Activated T-helper 2 cell treated with anti-CD3 and anti-CD28 coated beads, Interferon-gamma antibody, Interleukin-2, Interleukin-4, amounts not matched to agents 10 μg/mL and 5 μg/mL and 100 μg/mL, durations not matched to agents 14 hours and 24 hours and 36 hours (primary cell): ENCODE results near the gene KLF11. TPM values are rescaled to one million over a fixed set of nuclear protein-coding genes. Genes with fewer than 3 reads are reported as not detected.

Source experiments
- DNase-seq: peaks from one replicate; pipeline ENCODE4 v3.0.0; 2021; ENCODE audit warnings: low spot score
- H3K27ac Mint-ChIP-seq: one replicate; pipeline ENCODE4 v1.8.0; 2021; ENCODE audit warnings: mixed read lengths
- H3K27me3 Mint-ChIP-seq: one replicate; pipeline ENCODE4 v1.8.0; 2021; ENCODE audit warnings: low read depth, mixed read lengths
- H3K36me3 Mint-ChIP-seq: one replicate; pipeline ENCODE4 v1.8.0; 2021; ENCODE audit warnings: low read depth, mixed read lengths
- H3K4me1 Mint-ChIP-seq: one replicate; pipeline ENCODE4 v1.8.0; 2021; ENCODE audit warnings: low read depth, mixed read lengths
- H3K4me3 Mint-ChIP-seq: one replicate; pipeline ENCODE4 v1.8.0; 2021; ENCODE audit warnings: low read depth, mild to moderate bottlenecking, moderate library complexity, mixed read lengths
- H3K9me3 Mint-ChIP-seq: one replicate; pipeline ENCODE4 v1.8.0; 2021; ENCODE audit warnings: mixed read lengths
- intact Hi-C: fragments of 100-400 bp; cut with micrococcal nuclease; formaldehyde crosslinking; loops from one replicate; pipeline ENCODE4 v1.15.1; 2023
- total RNA-seq: library from RNA; stranded (reverse); gene quantifications from 2 replicates; pipeline ENCODE4 v1.2.3, GENCODE V29; 2022

The KLF11 gene
- total RNA-seq, 1 donor from 2014 or later: 7.9 TPM

DNA sequence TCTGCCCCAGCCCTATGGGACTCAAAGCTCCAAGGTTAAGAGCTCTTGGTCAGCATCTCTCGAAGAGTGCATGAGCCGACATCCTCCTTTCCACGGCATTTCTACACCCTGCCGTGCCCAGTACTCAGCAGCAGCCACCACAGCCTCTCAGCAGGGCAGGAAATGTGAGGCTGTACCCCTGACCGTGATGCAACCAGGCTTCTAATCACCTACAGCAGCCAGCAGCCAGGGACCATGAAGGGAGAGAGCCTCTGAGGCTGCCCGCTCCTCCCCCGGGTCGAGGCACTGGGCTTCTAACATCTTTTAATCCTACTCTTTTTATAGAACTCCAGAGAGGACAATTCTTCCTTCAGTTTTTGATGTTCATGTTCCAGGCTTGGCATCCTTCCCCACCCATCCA lies 30.4 kb downstream of the KLF11 start:
- no peaks in the 10 kb centered on the region for H3K36me3 Mint-ChIP-seq

GRCh38 chr2:10075101-10075500 lies 31.8 kb downstream of the KLF11 start:
- H3K27ac Mint-ChIP-seq: no peak overlapping the region
- no peaks in the 10 kb centered on the region for H3K9me3 Mint-ChIP-seq
- H3K27me3 Mint-ChIP-seq: peaks cover 58% of the 10 kb centered on the region
- peaks cover 18% of the 10 kb centered on the region for H3K4me1 Mint-ChIP-seq
- intact Hi-C loops: no loop called here
- peaks cover 3% of the 10 kb centered on the region for H3K36me3 Mint-ChIP-seq
- DNase-seq: no peak
- no peak overlapping the region for H3K4me3 Mint-ChIP-seq

More for the DNA sequence above, 30.4 kb downstream of the KLF11 start:
- Mint-ChIP-seq H3K27me3 (peaks cover 52% of the 10 kb centered on the region), H3K9me3 (no peaks in the 10 kb centered on the region), H3K4me1 (peaks cover 12% of the 10 kb centered on the region), H3K27ac (no peak overlapping the region), H3K4me3 (no peak overlapping the region)
- intact Hi-C loops: loop anchor here (2.0 kb wide), 1 partner anchor 45 kb away; no protein-coding TSS in a partner anchor
- no peak for DNase-seq

- peaks cover 58% of the 10 kb centered on the region for H3K27me3 Mint-ChIP-seq
- H3K4me1 Mint-ChIP-seq: peaks cover 18% of the 10 kb centered on the region
- intact Hi-C loops: no loop called here
- H3K4me3 Mint-ChIP-seq: no peak overlapping the region
- H3K36me3 Mint-ChIP-seq: peaks cover 3% of the 10 kb centered on the region
- H3K9me3 Mint-ChIP-seq: no peaks in the 10 kb centered on the region
- no peak overlapping the region for H3K27ac Mint-ChIP-seq
- DNase-seq: no peak
Measured at GRCh38 chr2:10075571-10076209, 32.3 kb downstream of the KLF11 start.

DNA sequence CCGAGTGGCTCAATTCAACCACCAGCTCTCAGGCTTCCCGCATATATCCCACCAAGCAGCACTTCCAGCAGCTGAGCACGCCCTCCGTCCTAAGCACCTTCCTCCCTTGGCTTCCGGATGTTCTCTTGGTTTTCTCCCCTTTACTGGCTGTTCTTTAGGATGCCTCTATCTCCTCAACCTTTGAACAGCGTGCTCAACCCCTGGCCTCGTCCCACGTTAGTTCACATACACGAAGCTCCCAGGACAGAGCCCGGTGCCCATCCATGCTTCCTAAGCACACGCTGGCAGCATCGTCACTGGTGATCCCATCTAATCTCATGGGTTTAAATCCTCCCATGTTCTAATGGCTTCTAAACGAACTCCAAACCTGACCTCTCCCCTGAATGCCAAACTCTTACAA lies 33.2 kb downstream of the KLF11 start:
- no peaks in the 10 kb centered on the region for H3K9me3 Mint-ChIP-seq
- H3K4me3 Mint-ChIP-seq: no peak overlapping the region
- intact Hi-C loops: no loop called here

DNA sequence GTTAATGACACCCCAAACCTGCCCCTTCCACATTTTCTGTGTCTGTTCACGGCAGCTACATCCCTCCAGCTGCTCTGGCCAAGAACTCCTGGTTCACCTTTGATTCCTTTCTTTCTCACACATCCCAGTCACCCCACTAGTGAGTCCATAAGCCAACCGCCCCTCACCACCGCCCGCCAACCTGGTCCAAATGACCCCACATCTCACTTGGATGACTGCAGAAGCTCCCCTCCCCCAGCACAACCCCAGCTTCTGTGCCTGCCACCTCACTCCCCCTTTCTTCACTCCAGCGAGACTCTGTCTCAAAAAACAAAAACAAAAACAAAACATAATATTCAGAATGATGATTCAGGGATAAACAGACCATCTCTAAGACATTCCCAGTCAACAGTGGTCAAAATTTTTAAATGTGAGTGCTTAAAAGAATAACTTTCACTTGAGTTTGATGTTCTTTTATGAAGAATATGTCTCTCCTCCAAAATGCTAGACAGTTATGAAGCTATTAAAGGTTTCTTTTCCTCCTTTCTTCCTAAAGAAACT lies 33.7 kb downstream of the KLF11 start:
- Mint-ChIP-seq H3K36me3 (peaks cover 3% of the 10 kb centered on the region), H3K9me3 (no peaks in the 10 kb centered on the region), H3K4me1 (peaks cover 23% of the 10 kb centered on the region), H3K4me3 (no peak overlapping the region), H3K27me3 (peaks cover 64% of the 10 kb centered on the region), H3K27ac (no peak overlapping the region)
- intact Hi-C loops: no loop called here
- DNase-seq: no peak

More for the DNA sequence above, 33.2 kb downstream of the KLF11 start:
- Mint-ChIP-seq H3K36me3 (peaks cover 3% of the 10 kb centered on the region), H3K27me3 (peaks cover 61% of the 10 kb centered on the region), H3K27ac (no peak overlapping the region), H3K4me1 (peaks cover 23% of the 10 kb centered on the region)
- DNase-seq: no peak

- Mint-ChIP-seq H3K27me3 (peaks cover 66% of the 10 kb centered on the region), H3K27ac (no peak overlapping the region), H3K4me3 (no peak overlapping the region), H3K9me3 (no peaks in the 10 kb centered on the region), H3K36me3 (peaks cover 3% of the 10 kb centered on the region), H3K4me1 (peaks cover 19% of the 10 kb centered on the region)
- DNase-seq: no peak
- intact Hi-C loops: no loop called here
Measured at GRCh38 chr2:10078001-10078400, 34.7 kb downstream of the KLF11 start.

DNA sequence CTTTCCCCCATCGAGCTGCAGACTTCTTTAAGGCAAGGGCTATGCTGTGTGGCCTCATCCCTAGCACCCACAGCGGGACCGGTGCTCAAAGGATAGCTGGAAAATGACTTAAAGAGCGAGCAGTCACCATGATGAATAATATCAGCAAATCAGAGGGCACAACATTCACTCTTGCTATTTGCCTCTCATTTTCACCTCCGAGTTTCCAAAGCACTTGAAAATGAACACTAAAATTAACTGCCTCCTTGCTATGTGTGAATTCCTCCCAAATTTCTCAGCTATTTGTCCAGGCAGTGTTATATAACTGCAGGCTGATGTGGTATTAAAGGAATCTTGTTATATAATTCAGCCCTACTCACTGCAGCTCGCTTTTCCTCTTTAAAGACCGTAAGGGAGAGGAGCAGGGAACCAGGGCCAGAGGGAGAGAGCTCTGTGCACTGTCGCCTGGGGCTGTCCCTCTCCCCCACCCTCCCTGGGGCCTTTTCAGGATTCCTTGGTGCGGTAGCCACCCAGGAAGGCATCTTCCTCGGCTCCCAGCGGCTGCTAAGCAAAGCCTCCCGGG lies 35.4 kb downstream of the KLF11 start:
- DNase-seq: no peak
- H3K9me3 Mint-ChIP-seq: no peaks in the 10 kb centered on the region
- peaks cover 3% of the 10 kb centered on the region for H3K36me3 Mint-ChIP-seq
- H3K4me1 Mint-ChIP-seq: peaks cover 23% of the 10 kb centered on the region
- peaks cover 69% of the 10 kb centered on the region for H3K27me3 Mint-ChIP-seq
- intact Hi-C loops: no loop called here
- peak overlapping the region; percentile 81 for H3K4me3 Mint-ChIP-seq
- H3K27ac Mint-ChIP-seq: peak overlapping the region; percentile 46

DNA sequence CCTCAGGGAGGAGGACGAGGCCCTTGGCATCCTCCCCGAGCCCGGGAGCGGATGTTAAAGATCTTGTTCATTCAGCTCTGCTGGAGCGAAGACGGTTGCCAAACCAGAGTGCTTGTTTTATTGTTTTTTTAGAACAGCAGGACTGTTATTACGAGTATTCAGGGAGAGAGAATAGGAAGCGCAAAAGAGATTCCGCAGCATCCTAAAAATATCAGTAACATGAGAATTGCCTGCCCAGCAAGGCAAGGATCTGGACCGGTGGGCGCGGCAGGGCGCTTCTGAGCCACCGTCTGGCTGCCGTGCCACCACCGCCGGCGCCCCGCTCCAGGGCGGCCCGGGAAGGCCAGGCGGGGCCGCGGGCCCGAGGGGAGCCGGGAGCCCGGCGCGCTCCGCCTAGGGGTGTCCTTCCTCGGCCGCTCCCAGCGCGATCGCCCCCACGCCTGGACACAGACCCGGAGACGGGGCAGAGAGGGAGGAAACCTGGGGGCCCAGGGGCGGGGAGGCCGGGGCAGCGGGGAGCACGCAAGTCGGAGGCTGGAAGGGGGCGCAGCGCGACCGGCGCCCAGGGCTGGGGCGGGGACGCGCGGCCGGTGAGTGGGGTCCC lies 36.0 kb downstream of the KLF11 start:
- DNase-seq: no peak
- peak overlapping the region; percentile 46 for H3K27ac Mint-ChIP-seq

DNA sequence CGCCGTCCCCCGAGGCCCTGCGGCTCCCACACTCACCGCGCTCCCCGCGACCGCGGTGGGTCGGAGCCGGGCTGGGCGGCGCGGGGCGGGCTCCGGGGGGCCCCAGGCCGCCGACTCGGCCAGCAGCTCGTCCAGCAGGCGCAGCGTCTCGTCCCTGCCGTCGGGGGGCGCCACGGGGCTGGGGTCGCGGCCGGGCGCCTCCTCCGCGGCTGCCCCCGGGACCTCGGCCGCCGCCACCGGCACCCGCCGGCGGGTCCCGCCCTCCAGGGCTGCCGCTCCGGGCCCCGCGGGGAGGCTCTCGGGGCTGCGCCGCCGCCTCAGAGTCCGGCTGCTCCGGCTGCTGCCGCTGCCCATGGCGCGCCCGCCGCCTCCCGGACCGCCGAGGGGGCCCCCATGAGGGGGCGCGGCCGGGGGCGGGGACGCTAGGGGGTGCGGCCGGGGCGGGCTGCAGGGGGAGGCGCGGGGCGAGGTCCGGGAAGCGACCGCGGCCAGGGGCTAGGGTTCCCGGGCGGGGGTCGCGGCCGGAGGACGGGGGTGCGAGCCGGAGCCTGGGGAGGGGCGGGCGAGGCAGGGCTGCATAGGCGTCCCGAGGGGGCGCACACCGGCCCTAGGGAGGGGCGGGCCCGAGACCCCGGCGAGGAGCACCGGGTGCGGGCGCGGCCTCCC lies 36.7 kb downstream of the KLF11 start, which contains the start of gene CYS1:
Gene CYS1 (minus strand): TSS at position 542 of the 666 bp plus-strand sequence. CDS start 188 bp downstream, at position 354.
- Mint-ChIP-seq H3K9me3 (no peaks in the 10 kb centered on the region), H3K36me3 (peaks cover 3% of the 10 kb centered on the region), H3K27ac (peak within 1 kb of the TSS; percentile 46), H3K4me3 (peak within 1 kb of the TSS; percentile 81), H3K4me1 (peaks cover 29% of the 10 kb centered on the region), H3K27me3 (peaks cover 67% of the 10 kb centered on the region)
- DNase-seq: no peak
- intact Hi-C loops: loop anchor here (2.0 kb wide), 1 partner anchor 45 kb away; no protein-coding TSS in a partner anchor

More for the DNA sequence above, 36.0 kb downstream of the KLF11 start:
- Mint-ChIP-seq H3K36me3 (peaks cover 3% of the 10 kb centered on the region), H3K9me3 (no peaks in the 10 kb centered on the region), H3K27me3 (peaks cover 68% of the 10 kb centered on the region), H3K4me1 (peaks cover 27% of the 10 kb centered on the region), H3K4me3 (peak overlapping the region; percentile 81)
- intact Hi-C loops: no loop called here

GRCh38 chr2:10080536-10081304 lies 37.4 kb downstream of the KLF11 start:
- no peak overlapping the region for H3K27ac Mint-ChIP-seq
- peaks cover 3% of the 10 kb centered on the region for H3K36me3 Mint-ChIP-seq
- peak overlapping the region; percentile 71 for H3K4me3 Mint-ChIP-seq
- no peak for DNase-seq
- intact Hi-C loops: loop anchor here (2.0 kb wide), 1 partner anchor 44 kb away; no protein-coding TSS in a partner anchor
- H3K27me3 Mint-ChIP-seq: peaks cover 62% of the 10 kb centered on the region
- no peaks in the 10 kb centered on the region for H3K9me3 Mint-ChIP-seq
- H3K4me1 Mint-ChIP-seq: peaks cover 29% of the 10 kb centered on the region

DNA sequence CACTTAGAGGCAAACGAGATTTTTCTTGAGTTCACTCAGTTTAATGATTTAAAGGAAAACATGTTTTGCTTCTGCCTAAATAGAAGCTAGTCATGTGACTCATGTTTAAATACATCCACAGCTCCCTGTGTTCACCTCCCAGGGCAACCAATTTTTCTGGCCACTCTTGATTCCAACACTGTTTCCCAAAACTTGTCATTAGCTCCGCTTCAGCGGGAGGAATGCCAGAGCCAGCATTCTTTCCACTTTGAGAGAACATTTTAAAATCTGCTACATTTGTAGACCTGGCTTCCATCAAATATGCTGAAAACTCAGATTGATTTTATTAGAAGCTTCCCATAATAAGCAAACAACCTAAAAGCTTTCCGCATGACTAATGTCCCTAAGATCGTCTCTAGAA lies 39.7 kb downstream of the KLF11 start:
- H3K36me3 Mint-ChIP-seq: peaks cover 3% of the 10 kb centered on the region
- peaks cover 26% of the 10 kb centered on the region for H3K4me1 Mint-ChIP-seq
- H3K9me3 Mint-ChIP-seq: no peaks in the 10 kb centered on the region
- no peak overlapping the region for H3K27ac Mint-ChIP-seq
- H3K27me3 Mint-ChIP-seq: peaks cover 55% of the 10 kb centered on the region
- no peak overlapping the region for H3K4me3 Mint-ChIP-seq
- intact Hi-C loops: no loop called here
- DNase-seq: no peak

DNA sequence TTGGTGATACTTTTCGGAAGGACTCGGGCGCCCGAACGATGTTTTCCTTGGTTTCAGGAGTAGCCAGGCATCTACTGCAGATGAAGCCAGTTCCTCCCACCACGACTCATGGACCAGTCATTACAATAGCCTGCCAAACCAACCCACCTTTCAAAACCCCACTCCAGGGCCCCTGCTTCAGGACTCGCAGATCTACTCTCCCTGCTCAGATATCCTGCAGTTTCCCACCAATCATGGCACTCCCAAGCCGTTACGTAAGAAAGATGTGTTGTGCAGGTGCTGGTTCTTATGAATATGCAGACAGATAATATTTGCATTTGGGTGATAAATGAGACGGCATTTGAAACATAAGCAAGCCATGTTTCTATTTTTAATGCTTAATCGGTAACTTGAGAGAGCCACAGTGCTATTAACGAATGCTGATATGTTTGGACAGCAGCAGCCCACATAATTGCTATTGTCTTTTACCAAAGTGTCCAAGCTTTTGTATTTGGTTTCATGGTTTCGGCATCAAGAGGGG lies 40.4 kb downstream of the KLF11 start:
- Mint-ChIP-seq H3K27me3 (peaks cover 50% of the 10 kb centered on the region), H3K4me3 (no peak overlapping the region), H3K27ac (no peak overlapping the region), H3K4me1 (peaks cover 26% of the 10 kb centered on the region), H3K36me3 (peaks cover 3% of the 10 kb centered on the region), H3K9me3 (no peaks in the 10 kb centered on the region)
- intact Hi-C loops: no loop called here
- DNase-seq: no peak
